Stomach (tissue), 4 donors: ENCODE measurements around the gene CTBP1.

Experiments used
- EP300 ChIP-seq: sonication (generic); formaldehyde crosslinking; IDR thresholded peaks from one replicate; pipeline ENCODE4 v1.6.1; 2017; ENCODE audit warnings: antibody characterized with exemption
- POLR2A ChIP-seq, 4 donors: fragments of 450-650 bp; IDR thresholded peaks; one replicate each; pipeline ENCODE4 v1.6.1; 2016; ENCODE audit warnings: antibody characterized with exemption in 4 of 4, control low read depth in 2 of 4, mild to moderate bottlenecking in 1 of 4, moderate library complexity in 1 of 4
- POLR2AphosphoS5 ChIP-seq, 3 donors: sonication (generic); formaldehyde crosslinking; IDR thresholded peaks; one replicate each; pipeline ENCODE4 v1.6.1; 2016; ENCODE audit warnings: antibody characterized with exemption in 3 of 3
- TF ChIP-seq, protein P1 (sequence below), 7 experiments: fragments of 450-650 bp in 4 of 7; fragments of 200-600 bp in 3 of 7; sonication (generic) in 3 of 7; IDR thresholded peaks; one replicate each; pipeline ENCODE4 v1.5.1; 2016 to 2019; ENCODE audit warnings: antibody characterized with exemption in 7 of 7, control low read depth in 2 of 7, mild to moderate bottlenecking in 1 of 7

DNA sequence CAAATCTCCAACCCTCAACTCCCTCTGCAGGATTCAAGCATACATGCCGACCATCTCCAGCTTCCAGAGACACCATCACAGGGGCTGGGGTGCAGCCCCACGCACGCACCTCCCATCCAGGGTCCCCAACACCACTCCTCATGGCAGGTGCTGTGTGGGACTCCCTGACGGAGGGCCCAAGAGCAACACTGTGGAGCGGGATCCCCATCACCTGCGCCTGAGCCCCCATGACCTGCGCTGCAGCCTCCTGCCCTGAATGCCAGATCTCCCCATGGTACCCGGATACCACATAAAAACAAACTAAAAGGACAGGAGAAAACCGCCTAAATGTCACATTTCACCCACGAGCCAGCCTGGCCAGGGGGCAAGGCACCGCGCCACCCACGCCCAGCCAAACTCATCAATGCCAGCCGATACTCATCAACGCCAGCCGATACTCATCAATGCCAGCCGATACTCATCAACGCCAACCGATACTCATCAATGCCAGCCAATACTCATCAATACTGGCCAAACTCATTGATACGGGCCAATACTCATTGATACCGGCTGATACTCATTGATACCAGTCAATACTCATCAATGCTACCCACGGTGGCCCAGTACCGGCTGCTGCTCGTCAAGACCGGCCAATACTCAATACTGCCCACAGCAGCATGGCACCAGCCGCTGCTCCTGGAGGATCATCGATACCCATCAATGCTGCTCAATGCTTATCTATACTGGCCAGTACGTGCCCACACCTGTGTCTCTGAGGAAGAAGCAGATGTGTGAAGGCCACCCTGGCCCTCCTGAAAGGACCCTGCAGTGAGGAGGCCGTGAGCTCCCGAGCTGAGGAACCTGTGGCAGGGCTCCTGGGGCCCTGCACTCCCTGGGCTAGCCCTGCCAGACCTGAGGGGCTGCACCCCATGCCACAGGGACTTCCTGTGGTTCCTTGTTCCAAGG, 6.2 kb downstream of the CTBP1 start:
- TF ChIP-seq, protein P1, sequence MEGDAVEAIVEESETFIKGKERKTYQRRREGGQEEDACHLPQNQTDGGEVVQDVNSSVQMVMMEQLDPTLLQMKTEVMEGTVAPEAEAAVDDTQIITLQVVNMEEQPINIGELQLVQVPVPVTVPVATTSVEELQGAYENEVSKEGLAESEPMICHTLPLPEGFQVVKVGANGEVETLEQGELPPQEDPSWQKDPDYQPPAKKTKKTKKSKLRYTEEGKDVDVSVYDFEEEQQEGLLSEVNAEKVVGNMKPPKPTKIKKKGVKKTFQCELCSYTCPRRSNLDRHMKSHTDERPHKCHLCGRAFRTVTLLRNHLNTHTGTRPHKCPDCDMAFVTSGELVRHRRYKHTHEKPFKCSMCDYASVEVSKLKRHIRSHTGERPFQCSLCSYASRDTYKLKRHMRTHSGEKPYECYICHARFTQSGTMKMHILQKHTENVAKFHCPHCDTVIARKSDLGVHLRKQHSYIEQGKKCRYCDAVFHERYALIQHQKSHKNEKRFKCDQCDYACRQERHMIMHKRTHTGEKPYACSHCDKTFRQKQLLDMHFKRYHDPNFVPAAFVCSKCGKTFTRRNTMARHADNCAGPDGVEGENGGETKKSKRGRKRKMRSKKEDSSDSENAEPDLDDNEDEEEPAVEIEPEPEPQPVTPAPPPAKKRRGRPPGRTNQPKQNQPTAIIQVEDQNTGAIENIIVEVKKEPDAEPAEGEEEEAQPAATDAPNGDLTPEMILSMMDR (IDR thresholded peaks at IDR 0.05) = no peak
- TF ChIP-seq POLR2AphosphoS5 (IDR thresholded peaks at IDR 0.05) (no peak), POLR2A (IDR thresholded peaks at IDR 0.05) (no peak), EP300 (no peak)
